CD4-positive, alpha-beta T cell treated with Interleukin-21 for 1 hour (primary cell): ENCODE data around the gene ERMARD.

ENCODE experiments used
- DNase-seq: peaks from one replicate; pipeline ENCODE4 v3.0.0-alpha.2; 2020

The ERMARD gene

GRCh38 chr6:169803271-169803811 lies 51.9 kb downstream of the ERMARD start:
- peak; percentile 13 for DNase-seq

GRCh38 chr6:169803816-169804340 lies 52.5 kb downstream of the ERMARD start:
- DNase-seq: no peak

- no peak for DNase-seq
Observed at GRCh38 chr6:169804427-169804826, 53.0 kb downstream of the ERMARD start.

- DNase-seq: peak; percentile 19
Observed at GRCh38 chr6:169805242-169805838, 53.9 kb downstream of the ERMARD start.

- peak; percentile 23 for DNase-seq
Observed at GRCh38 chr6:169806701-169807100, 55.3 kb downstream of the ERMARD start.

GRCh38 chr6:169807229-169807628 lies 55.8 kb downstream of the ERMARD start:
- DNase-seq: peak; percentile 8

GRCh38 chr6:169807699-169808607 lies 56.5 kb downstream of the ERMARD start:
- DNase-seq: no peak

GRCh38 chr6:169808608-169808967 lies 57.2 kb downstream of the ERMARD start:
- DNase-seq: no peak

GRCh38 chr6:169809386-169809785 lies 58.0 kb downstream of the ERMARD start:
- no peak for DNase-seq

- no peak for DNase-seq
Observed at GRCh38 chr6:169810066-169810989, 58.9 kb downstream of the ERMARD start.

- no peak for DNase-seq
Observed at GRCh38 chr6:169811072-169811471, 59.6 kb downstream of the ERMARD start.

- DNase-seq: no peak
Observed at GRCh38 chr6:169811521-169812256, 60.3 kb downstream of the ERMARD start.

GRCh38 chr6:169812257-169812644 lies 60.8 kb downstream of the ERMARD start:
- no peak for DNase-seq

- DNase-seq: no peak
Observed at GRCh38 chr6:169813969-169814368, 62.5 kb downstream of the ERMARD start.

GRCh38 chr6:169816054-169816453 lies 64.6 kb downstream of the ERMARD start:
- DNase-seq: no peak

- DNase-seq: no peak
Observed at GRCh38 chr6:169816975-169817374, 65.6 kb downstream of the ERMARD start.

GRCh38 chr6:169820358-169820757 lies 68.9 kb downstream of the ERMARD start:
- DNase-seq: no peak

GRCh38 chr6:169824021-169824420 lies 72.6 kb downstream of the ERMARD start:
- DNase-seq: no peak

- DNase-seq: no peak
Observed at GRCh38 chr6:169824848-169825557, 73.6 kb downstream of the ERMARD start.

- no peak for DNase-seq
Observed at GRCh38 chr6:169825558-169826225, 74.3 kb downstream of the ERMARD start.

GRCh38 chr6:169826697-169827096 lies 75.3 kb downstream of the ERMARD start:
- DNase-seq: no peak
